ENCODE data around the gene OLFML2A. TPM values are rescaled to one million over a fixed set of nuclear protein-coding genes. Genes with fewer than 3 reads are reported as not detected.
A peak's percentile ranks its signal among the peaks of the same experiment; 100 is the strongest.

The OLFML2A gene
- total and polyA plus RNA-seq, 2 of the 13 experiments (the other 11 are each of a cell fraction or from before 2014, with no cell fraction given): 0.01 to 0.02 TPM

DNA sequence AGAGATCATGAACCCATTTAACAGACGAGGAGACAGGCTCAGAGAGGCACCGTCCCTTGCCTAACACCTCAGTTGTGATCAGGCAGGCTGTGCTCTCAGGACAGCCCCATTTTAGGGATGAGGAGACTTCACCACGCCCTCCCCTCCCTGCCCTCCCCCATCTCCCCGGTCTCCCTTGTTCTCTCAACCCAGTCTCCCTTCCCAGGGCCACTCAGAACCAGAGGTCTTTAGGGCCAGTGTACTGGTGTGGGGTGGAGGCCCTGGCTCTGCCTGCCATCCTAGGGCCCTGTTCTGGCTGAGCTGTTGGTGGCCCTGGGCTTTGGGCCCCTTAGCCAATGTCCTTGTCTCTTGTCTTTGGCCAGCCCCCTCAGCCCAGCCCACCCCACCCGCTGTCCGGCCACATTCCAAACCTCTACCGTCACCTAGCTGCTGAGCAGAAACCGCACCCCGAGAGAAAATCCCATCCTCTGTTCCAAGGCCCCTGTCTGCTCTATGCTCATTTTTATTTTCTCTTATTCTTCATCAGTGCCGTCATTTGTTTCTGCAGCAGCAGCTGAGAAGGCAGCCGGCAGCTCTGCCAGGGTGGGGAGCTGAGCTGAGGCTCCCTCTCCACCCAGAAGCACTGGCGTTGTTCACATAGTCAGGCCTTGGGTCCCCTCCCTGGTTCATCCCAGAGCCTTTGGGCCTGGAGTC lies 33.9 kb downstream of the OLFML2A start (continued):
- TF ChIP-seq AHDC1 (CRISPR knock-in tag; IDR thresholded peaks at IDR 0.05; ENCODE audit: borderline replicate concordance) (no peak), ZNF224 (CRISPR knock-in tag; IDR thresholded peaks at IDR 0.05) (no peak), AKAP8 (CRISPR knock-in tag; IDR thresholded peaks at IDR 0.05) (no peak), FOXK2 (IDR thresholded peaks at IDR 0.05) (no peak), ZNF703 (CRISPR knock-in tag; IDR thresholded peaks at IDR 0.05; ENCODE audit: borderline replicate concordance) (no peak), NKX3-1 (CRISPR knock-in tag; IDR thresholded peaks at IDR 0.05) (no peak), TEAD3 (CRISPR knock-in tag; optimal IDR thresholded peaks at IDR 0.05; ENCODE audit: borderline replicate concordance) (peak; percentile 60), MYNN (CRISPR knock-in tag; IDR thresholded peaks at IDR 0.05; ENCODE audit: low read depth) (no peak), RAD21 (CRISPR knock-in tag; IDR thresholded peaks at IDR 0.05) (0 out of 2 replicates have a peak, but pooled peaks have one; percentile 4), ATF3 (CRISPR knock-in tag; IDR thresholded peaks at IDR 0.05) (peak; percentile 68), THAP11 (CRISPR knock-in tag; IDR thresholded peaks at IDR 0.05) (no peak), FOSL2 (CRISPR knock-in tag; IDR thresholded peaks at IDR 0.05) (peak; percentile 40; the same call in 1 of the 2 replicates), JUND (CRISPR knock-in tag; IDR thresholded peaks at IDR 0.05) (0 out of 2 replicates have a peak, but pooled peaks have one; percentile 37), HMG20A (CRISPR knock-in tag; IDR thresholded peaks at IDR 0.05; ENCODE audit: borderline replicate concordance) (no peak), ZNF256 (CRISPR knock-in tag; conservative IDR thresholded peaks at IDR 0.05) (no peak), ZNF891 (CRISPR knock-in tag; IDR thresholded peaks at IDR 0.05) (0 out of 2 replicates have a peak, but pooled peaks have one; percentile 30), EHMT2 (IDR thresholded peaks at IDR 0.05; ENCODE audit: borderline replicate concordance, low read depth, low read length) (no peak), ZNF629 (CRISPR knock-in tag; conservative IDR thresholded peaks at IDR 0.05) (peak; percentile 92), NFRKB (IDR thresholded peaks at IDR 0.05) (no peak), ZKSCAN5 (CRISPR knock-in tag; IDR thresholded peaks at IDR 0.05) (no peak), KDM4B (CRISPR knock-in tag; IDR thresholded peaks at IDR 0.05) (no peak)
- TF ChIP-seq, protein P1, sequence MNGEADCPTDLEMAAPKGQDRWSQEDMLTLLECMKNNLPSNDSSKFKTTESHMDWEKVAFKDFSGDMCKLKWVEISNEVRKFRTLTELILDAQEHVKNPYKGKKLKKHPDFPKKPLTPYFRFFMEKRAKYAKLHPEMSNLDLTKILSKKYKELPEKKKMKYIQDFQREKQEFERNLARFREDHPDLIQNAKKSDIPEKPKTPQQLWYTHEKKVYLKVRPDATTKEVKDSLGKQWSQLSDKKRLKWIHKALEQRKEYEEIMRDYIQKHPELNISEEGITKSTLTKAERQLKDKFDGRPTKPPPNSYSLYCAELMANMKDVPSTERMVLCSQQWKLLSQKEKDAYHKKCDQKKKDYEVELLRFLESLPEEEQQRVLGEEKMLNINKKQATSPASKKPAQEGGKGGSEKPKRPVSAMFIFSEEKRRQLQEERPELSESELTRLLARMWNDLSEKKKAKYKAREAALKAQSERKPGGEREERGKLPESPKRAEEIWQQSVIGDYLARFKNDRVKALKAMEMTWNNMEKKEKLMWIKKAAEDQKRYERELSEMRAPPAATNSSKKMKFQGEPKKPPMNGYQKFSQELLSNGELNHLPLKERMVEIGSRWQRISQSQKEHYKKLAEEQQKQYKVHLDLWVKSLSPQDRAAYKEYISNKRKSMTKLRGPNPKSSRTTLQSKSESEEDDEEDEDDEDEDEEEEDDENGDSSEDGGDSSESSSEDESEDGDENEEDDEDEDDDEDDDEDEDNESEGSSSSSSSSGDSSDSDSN (CRISPR knock-in tag; IDR thresholded peaks at IDR 0.05): no peak
- TF ChIP-seq, protein P2, sequence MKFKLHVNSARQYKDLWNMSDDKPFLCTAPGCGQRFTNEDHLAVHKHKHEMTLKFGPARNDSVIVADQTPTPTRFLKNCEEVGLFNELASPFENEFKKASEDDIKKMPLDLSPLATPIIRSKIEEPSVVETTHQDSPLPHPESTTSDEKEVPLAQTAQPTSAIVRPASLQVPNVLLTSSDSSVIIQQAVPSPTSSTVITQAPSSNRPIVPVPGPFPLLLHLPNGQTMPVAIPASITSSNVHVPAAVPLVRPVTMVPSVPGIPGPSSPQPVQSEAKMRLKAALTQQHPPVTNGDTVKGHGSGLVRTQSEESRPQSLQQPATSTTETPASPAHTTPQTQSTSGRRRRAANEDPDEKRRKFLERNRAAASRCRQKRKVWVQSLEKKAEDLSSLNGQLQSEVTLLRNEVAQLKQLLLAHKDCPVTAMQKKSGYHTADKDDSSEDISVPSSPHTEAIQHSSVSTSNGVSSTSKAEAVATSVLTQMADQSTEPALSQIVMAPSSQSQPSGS (CRISPR knock-in tag; IDR thresholded peaks at IDR 0.05): peak; percentile 54; the same call in 1 of the 2 replicates

All from HepG2 (cell line).